Activated CD4-positive, alpha-beta T cell treated with anti-CD3 and anti-CD28 coated beads, Interleukin-2, amount 10 ng/mL, durations not matched to agents 24 days and 14 days (primary cell): ENCODE results near the gene DDX39B. TPM values are rescaled to one million over a fixed set of nuclear protein-coding genes. Genes with fewer than 3 reads are reported as not detected.
"Not testable (repeated sequence)": the region's sequence is repeated elsewhere in the genome, so short reads cannot be mapped to it uniquely, and the experiment has no call there.

Experiments used
- DNase-seq: peaks from one replicate; pipeline ENCODE4 v3.0.0; 2022
- H3K27ac Mint-ChIP-seq: one replicate; pipeline ENCODE4 v1.8.0; 2022; ENCODE audit warnings: mild to moderate bottlenecking, mixed read lengths
- H3K27me3 Mint-ChIP-seq: one replicate; pipeline ENCODE4 v1.8.0; 2022; ENCODE audit warnings: mixed read lengths
- H3K36me3 Mint-ChIP-seq: one replicate; pipeline ENCODE4 v1.8.0; 2022; ENCODE audit warnings: low read depth, mild to moderate bottlenecking, mixed read lengths
- H3K4me1 Mint-ChIP-seq: one replicate; pipeline ENCODE4 v1.8.0; 2021; ENCODE audit warnings: mixed read lengths
- H3K4me3 Mint-ChIP-seq: one replicate; pipeline ENCODE4 v1.8.0; 2022; ENCODE audit warnings: mild to moderate bottlenecking, moderate library complexity, mixed read lengths
- H3K9me3 Mint-ChIP-seq: one replicate; pipeline ENCODE4 v1.8.0; 2021; ENCODE audit warnings: mixed read lengths
- intact Hi-C: fragments of 100-400 bp; cut with micrococcal nuclease; formaldehyde crosslinking; loops from one replicate; pipeline ENCODE4 v1.15.1; 2023
- total RNA-seq: library from RNA; stranded (reverse); gene quantifications from 2 replicates; pipeline ENCODE4 v1.2.3, GENCODE V29; 2022

The DDX39B gene
- total RNA-seq, 1 donor from 2014 or later, result 720 TPM

DNA sequence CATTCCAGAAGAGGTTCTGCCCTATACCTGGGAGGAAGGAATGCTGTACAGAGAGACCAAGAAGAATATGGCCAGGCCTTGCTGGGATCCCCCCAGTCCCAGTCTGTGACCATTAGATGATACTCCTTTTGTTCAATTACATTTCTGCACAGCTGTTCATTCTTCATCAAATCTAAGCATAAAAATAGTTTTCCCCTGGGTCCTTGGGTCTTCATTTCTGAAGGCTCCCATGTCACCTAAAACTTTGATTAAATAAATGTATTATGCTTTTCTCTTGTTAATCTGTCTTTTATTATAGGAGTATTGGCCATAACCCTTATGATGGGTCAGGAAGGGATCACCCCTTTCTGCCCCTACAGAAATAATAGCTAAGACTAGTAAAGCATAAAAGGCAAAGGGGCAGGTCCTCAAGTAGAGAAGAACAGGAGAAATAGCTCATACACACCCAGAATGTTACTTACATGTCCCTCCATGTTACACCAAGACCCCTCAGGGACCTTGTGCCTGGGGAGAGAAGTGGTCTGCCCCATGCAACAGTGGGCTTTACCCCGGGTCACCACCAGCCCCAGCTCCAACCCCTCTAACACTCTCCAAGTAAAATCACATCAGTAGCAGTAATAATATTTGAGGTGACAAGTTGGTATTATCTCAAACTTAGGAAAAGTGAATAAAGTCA lies 28.2 kb upstream of the DDX39B start:
- Mint-ChIP-seq H3K4me1 (peaks cover 73% of the 10 kb centered on the region), H3K27me3 (peaks cover 7% of the 10 kb centered on the region), H3K36me3 (peaks cover 25% of the 10 kb centered on the region), H3K9me3 (no peaks in the 10 kb centered on the region), H3K4me3 (peak overlapping the region; percentile 38), H3K27ac (no peak overlapping the region)
- intact Hi-C loops, result loop anchor here (10.0 kb wide), 2 partner anchors 255 to 755 kb away; partner anchors contain the start of gene HSPA1B
- peak; percentile 61 for DNase-seq

DNA sequence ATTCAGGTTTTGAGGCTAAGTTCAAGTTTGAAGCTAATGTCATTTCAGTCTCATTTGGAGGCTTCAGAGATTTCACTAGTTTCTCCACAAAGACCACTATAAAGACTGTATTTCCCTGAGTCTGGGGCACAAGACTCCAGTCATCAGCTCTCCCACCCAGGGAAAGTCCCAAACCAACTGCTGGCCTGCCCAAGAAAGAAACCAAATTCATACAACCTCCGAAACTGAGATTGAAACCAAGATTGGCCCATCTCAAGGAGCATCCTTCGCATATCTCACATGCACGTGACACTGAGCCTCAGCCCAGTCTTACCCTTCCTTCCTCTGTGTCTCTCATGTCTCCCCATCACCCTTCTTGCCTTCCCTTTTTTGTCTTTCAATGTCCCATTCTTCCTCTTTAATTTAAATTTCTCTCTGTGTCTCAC lies 26.7 kb upstream of the DDX39B start:
- intact Hi-C loops, result loop anchor here (1.0 kb wide), 1 partner anchor 9 kb away; no protein-coding TSS in a partner anchor
- Mint-ChIP-seq H3K36me3 (peaks cover 25% of the 10 kb centered on the region), H3K9me3 (no peaks in the 10 kb centered on the region), H3K4me1 (peaks cover 66% of the 10 kb centered on the region), H3K27ac (peak overlapping the region; percentile 68), H3K4me3 (peak overlapping the region; percentile 68), H3K27me3 (peaks cover 14% of the 10 kb centered on the region)
- peak; percentile 93 for DNase-seq

DNA sequence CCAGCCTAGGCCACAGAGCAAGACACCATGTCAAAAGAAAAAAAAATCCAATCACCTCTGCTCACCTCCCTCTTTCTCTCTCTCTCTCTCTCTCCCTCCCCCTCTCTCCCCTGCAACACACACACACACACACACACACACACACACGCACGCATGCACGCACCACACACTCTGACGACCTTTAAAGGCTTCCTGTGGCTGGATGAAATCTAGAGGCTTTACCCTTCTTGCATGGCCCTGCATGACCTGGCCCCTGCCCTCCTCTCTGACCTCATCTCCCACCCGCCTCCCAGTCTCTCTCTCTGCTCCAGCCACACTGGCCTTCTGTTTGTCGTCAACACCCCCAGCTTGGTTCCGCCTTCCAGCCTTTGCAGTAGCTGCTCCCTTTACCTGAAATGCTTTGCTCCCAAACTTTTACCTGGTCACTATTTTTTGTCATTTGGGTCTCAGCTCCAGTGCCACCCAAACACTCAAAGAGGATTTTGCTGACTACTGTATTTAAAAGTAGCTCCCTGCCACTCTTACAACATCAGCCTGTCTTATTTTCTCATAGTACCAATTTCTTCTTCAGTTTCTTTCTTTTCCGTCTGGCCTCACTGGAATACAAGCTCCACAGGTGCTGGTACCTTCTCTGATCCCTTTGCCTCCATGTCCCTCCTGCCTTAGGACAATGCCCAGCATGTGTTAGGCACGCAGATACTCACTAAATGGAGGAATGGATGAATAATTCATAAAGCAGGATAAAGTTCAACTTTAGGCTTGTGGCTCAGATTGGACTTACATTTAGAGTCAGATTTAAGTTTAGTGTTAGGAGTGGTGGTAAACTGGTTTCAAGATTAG lies 25.9 kb upstream of the DDX39B start:
- Mint-ChIP-seq H3K36me3 (peaks cover 21% of the 10 kb centered on the region), H3K4me3 (peak overlapping the region; percentile 68), H3K27ac (peak overlapping the region; percentile 68), H3K27me3 (peaks cover 17% of the 10 kb centered on the region), H3K4me1 (peaks cover 63% of the 10 kb centered on the region), H3K9me3 (no peaks in the 10 kb centered on the region)
- intact Hi-C loops, result loop anchor here (1.0 kb wide), 1 partner anchor 8 kb away; no protein-coding TSS in a partner anchor
- peak; percentile 76 for DNase-seq

DNA sequence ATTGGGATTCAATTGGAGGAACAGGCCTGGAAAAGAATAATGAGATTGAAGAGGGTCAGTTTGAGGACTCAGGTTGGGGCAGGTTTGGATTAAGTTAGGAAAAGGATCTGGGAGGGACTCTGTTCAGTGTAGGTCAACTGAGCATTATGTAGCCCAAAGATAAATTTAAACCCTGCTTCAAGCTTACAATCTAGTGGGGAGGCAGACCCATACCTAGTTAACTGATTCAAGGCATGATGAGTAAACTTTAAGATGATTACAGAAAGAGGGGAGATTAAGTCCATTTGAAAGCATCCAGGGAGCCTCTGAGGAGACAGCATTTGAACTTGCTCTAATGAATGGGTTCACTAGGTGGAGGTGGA lies 18.9 kb upstream of the DDX39B start:
- H3K36me3 Mint-ChIP-seq, result peaks cover 58% of the 10 kb centered on the region
- H3K27ac Mint-ChIP-seq, result peak overlapping the region; percentile 86
- H3K4me3 Mint-ChIP-seq, result peak overlapping the region; percentile 78
- no peak for DNase-seq
- H3K9me3 Mint-ChIP-seq, result peaks cover 4% of the 10 kb centered on the region
- peaks cover 23% of the 10 kb centered on the region for H3K27me3 Mint-ChIP-seq
- peaks cover 63% of the 10 kb centered on the region for H3K4me1 Mint-ChIP-seq
- intact Hi-C loops, result no loop called here

DNA sequence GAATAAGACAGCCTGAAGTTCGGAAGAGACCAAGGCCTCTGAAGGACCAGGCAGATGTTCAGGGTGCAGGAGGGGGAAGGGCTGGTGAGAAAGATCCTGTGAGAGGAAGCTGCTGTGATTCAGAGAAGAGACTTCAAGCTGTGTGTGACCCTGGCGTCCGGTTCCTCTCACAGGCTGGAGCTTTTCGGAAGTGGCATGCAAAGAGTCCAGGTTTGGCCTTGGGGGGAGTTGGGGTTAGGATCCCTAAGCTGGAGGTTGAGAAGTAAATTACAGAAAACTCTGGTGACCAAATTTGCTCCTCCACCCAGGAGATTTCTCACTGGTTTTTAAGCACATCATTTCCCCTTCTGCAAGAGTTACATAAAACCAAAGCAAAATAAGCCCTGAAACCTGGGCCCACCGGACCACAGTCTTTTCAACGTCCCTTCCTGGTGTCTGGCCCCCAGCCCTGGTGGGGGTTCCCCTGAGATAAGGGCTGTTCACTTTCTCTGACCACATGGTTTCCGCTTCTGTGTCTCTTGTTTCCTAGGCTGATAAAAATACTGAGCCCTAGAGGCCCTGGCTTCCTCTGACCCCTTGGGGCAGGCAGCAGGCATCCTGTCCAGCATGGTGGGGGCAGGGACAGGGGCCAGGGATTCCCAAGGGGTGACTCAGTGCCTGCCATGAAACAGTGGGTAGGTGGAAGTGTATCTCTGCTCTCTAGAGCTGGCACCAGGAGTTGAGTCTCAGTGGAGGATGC lies 18.3 kb upstream of the DDX39B start:
- H3K9me3 Mint-ChIP-seq, result peaks cover 4% of the 10 kb centered on the region
- DNase-seq, result peak; percentile 85
- intact Hi-C loops, result loop anchor here (1.0 to 2.0 kb wide), 3 partner anchors 8 to 15 kb away; partner anchors contain the start of genes NFKBIL1 and TNF
- H3K4me1 Mint-ChIP-seq, result peaks cover 60% of the 10 kb centered on the region
- H3K27me3 Mint-ChIP-seq, result peaks cover 19% of the 10 kb centered on the region
- H3K27ac Mint-ChIP-seq, result peak overlapping the region; percentile 86
- peak overlapping the region; percentile 78 for H3K4me3 Mint-ChIP-seq
- H3K36me3 Mint-ChIP-seq, result peaks cover 55% of the 10 kb centered on the region

DNA sequence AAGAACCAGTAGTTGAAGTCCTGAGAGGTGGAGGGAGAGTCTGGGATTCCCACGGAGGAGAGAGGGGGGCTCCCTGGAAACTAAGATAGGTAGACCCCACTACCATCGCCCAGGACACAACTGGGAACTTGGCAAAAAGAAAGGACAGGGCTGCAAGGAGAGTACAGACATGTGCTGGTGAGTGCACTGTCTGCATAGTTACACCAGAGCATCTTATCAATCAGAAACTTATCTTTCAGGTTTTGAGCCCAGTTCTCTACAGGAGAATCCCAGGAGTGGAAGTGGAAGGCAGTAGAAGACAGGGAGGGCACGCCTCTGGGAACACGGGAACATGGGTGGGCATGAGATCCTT lies 17.8 kb upstream of the DDX39B start:
- peak overlapping the region; percentile 86 for H3K27ac Mint-ChIP-seq
- intact Hi-C loops, result loop anchor here (1.0 to 2.0 kb wide), 3 partner anchors 9 to 15 kb away; partner anchors contain the start of genes NFKBIL1 and TNF
- DNase-seq, result no peak
- peaks cover 59% of the 10 kb centered on the region for H3K4me1 Mint-ChIP-seq
- peaks cover 4% of the 10 kb centered on the region for H3K9me3 Mint-ChIP-seq
- H3K4me3 Mint-ChIP-seq, result peak overlapping the region; percentile 78
- H3K27me3 Mint-ChIP-seq, result peaks cover 14% of the 10 kb centered on the region
- peaks cover 53% of the 10 kb centered on the region for H3K36me3 Mint-ChIP-seq

DNA sequence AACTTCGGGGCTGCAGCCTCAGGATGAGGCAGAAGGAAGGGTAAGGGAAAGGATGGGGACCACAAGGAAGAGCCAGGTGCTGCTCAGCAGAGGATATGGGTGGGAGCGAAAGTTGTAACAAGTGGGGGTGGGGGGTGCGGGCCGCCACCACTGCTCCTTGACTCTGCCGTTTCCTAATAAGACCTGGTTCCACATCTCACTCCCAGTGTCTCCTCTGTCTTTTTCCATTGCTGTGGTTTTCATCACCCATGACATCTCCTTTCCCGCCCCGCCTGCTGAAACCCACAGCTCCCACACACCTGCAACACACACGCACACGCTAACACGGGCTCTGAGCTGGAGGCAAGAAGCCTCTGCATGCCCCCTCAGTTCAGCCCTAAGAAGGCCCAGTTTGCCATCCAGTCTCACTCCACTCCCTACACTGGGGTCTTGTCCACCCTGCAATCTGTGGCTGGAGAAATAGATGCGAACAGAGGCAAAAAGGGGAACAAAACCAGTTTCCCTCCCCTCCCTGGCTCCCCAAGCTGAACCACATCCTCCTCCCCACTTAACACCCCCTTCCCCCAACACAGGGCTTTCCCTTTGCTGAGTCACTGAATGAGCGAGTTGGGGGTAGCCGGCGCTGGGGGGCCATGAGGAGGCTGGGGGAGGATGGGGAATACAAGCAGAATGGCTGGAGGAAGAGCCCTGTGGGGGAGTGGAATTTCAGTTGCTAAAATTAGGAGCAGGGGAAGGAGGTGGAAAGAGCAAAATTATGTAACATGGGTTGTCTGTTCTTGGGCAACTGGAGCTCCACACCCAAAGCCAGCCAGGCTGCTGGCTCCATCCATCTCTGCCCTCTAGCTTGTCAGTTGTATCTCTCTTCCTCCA lies 17.1 kb upstream of the DDX39B start:
- Mint-ChIP-seq H3K4me1 (peaks cover 58% of the 10 kb centered on the region), H3K9me3 (peaks cover 4% of the 10 kb centered on the region), H3K36me3 (peaks cover 54% of the 10 kb centered on the region), H3K27ac (peak overlapping the region; percentile 86), H3K27me3 (peaks cover 13% of the 10 kb centered on the region), H3K4me3 (peak overlapping the region; percentile 78)
- peak; percentile 87 for DNase-seq
- intact Hi-C loops, result loop anchor here (1.0 to 2.0 kb wide), 3 partner anchors 9 to 16 kb away; partner anchors contain the start of genes NFKBIL1 and TNF

DNA sequence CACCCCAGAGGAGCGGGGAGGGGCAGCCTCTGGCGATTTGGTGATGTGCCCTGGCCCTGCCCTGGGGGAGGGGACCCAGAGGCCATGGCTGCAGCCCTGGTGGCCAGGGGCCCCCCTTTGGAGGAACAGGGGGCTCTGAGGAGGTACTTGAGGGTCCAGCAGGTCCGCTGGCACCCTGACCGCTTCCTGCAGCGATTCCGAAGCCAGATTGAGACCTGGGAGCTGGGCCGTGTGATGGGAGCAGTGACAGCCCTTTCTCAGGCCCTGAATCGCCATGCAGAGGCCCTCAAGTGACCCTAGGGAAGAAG lies 16.5 kb upstream of the DDX39B start:
- Mint-ChIP-seq H3K27ac (peak overlapping the region; percentile 86), H3K4me1 (peaks cover 55% of the 10 kb centered on the region), H3K4me3 (peak overlapping the region; percentile 78), H3K9me3 (peaks cover 4% of the 10 kb centered on the region), H3K36me3 (peaks cover 52% of the 10 kb centered on the region), H3K27me3 (peaks cover 11% of the 10 kb centered on the region)
- intact Hi-C loops, result loop anchor here (2.0 kb wide), 1 partner anchor 17 kb away; the partner anchor contains the start of gene TNF
- DNase-seq, result peak; percentile 55

DNA sequence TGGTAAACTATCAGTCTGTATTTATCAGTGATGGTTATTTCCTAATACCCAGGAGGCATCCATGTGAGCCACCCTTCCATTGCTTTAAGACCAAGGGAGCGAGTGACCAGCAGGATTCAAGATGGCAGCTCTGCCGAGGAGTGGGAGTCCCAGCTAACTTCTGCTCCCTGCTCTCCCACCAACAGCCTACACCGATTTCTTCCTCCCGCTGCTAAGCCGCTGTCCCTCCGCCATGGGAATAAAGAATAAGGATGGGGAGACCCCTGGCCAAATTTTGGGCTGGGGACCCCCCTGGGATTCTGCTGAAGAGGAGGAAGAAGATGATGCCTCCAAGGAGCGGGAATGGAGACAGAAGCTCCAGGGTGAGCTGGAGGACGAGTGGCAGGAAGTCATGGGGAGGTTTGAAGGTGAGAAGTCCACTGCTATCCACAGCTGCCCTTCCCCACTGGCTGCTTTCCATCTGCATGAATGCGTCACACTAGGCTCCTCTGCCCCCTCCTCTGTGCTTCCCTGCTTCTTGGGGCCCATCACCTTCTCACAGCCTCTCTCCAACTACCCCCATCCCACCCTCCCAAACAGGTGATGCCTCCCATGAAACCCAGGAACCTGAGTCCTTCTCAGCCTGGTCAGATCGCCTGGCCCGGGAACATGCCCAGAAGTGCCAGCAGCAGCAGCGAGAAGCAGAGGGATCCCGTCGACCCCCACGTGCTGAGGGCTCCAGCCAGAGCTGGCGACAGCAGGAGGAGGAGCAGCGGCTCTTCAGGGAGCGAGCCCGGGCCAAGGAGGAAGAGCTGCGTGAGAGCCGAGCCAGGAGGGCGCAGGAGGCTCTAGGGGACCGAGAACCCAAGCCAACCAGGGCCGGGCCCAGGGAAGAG lies 15.9 kb upstream of the DDX39B start:
- peaks cover 48% of the 10 kb centered on the region for H3K36me3 Mint-ChIP-seq
- H3K27me3 Mint-ChIP-seq, result peaks cover 8% of the 10 kb centered on the region
- intact Hi-C loops, result loop anchor here (2.0 kb wide), 1 partner anchor 17 kb away; the partner anchor contains the start of gene TNF
- peaks cover 4% of the 10 kb centered on the region for H3K9me3 Mint-ChIP-seq
- H3K27ac Mint-ChIP-seq, result peak overlapping the region; percentile 51
- DNase-seq, result no peak
- peak overlapping the region; percentile 78 for H3K4me3 Mint-ChIP-seq
- peaks cover 50% of the 10 kb centered on the region for H3K4me1 Mint-ChIP-seq

DNA sequence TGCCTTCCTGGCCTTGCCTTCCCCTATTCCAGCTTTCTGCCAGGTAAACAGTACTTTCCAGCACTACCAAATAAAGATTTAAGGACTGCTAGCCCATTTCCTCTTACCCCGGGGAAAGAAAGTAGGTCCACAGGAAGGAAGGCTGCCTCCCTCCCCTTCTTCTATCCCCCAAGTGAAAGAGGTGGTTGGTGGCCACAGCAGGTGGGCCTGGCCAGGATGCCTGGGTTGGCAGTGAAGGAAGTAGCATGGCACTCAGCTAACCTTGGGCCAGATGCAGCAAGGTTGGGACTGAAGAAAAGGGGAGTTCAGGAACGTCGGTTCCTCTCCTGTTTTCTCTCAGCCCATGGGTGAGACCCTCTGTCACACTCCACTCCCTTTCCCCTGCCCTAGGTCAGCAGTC lies 14.5 kb upstream of the DDX39B start:
- H3K4me3 Mint-ChIP-seq, result no peak overlapping the region
- intact Hi-C loops, result no loop called here
- H3K4me1 Mint-ChIP-seq, result peaks cover 52% of the 10 kb centered on the region
- no peak overlapping the region for H3K27ac Mint-ChIP-seq
- no peaks in the 10 kb centered on the region for H3K9me3 Mint-ChIP-seq
- DNase-seq, result no peak
- peaks cover 46% of the 10 kb centered on the region for H3K36me3 Mint-ChIP-seq
- H3K27me3 Mint-ChIP-seq, result peaks cover 2% of the 10 kb centered on the region

DNA sequence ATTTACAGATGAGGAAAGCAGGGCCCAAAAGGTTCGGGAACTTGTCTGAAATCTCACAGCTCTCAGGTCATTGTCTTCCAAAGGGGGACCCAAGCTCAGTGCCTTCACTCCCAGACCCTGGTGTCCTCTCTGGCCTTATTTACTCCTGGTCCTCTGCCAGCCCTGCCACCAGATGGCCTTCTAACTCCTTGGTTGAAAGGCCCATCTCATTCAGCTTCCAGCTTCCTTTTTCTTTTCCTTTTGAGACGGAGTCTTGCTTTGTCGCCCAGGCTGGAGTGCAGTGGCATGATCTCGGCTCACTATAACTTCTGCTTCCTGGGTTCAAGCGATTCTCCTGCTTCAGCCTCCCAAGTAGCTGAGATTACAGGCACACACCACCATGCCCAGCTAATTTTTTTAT lies 9.6 kb upstream of the DDX39B start:
- Mint-ChIP-seq H3K27ac (peak overlapping the region; percentile 80), H3K36me3 (peaks cover 26% of the 10 kb centered on the region), H3K4me3 (peak overlapping the region; percentile 57), H3K4me1 (peaks cover 47% of the 10 kb centered on the region)
- not testable (repeated sequence) for H3K9me3 Mint-ChIP-seq, H3K27me3 Mint-ChIP-seq
- intact Hi-C loops, result loop anchor here (1.0 kb wide), 2 partner anchors 30 to 47 kb away; no protein-coding TSS in a partner anchor
- DNase-seq, result peak; percentile 91

DNA sequence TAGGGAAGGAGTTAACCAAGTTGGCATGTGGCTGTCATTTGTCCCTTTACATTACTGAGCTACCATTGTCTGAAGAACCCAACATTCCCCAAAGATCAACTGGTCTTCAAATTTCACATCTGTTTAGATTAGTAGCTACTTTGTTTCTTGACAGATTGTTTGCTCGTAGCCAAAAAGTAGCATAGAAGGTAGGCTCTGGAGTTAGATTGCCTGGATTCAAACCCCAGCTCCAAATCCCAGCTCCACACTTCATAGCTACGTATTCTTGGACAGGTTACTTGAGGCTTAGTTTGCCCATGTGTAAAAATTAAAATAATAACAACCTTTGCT lies 6.7 kb upstream of the DDX39B start:
- DNase-seq, result no peak
- H3K4me1 Mint-ChIP-seq, result peaks cover 48% of the 10 kb centered on the region

More for the DNA sequence above, 6.7 kb upstream of the DDX39B start:
- intact Hi-C loops, result loop anchor here (5.0 to 10.0 kb wide), 2 partner anchors 189 to 316 kb away; partner anchors contain the start of genes CLIC1 and NEU1
- peak overlapping the region; percentile 91 for H3K4me3 Mint-ChIP-seq
- H3K9me3 Mint-ChIP-seq, result no peaks in the 10 kb centered on the region
- no peak overlapping the region for H3K27ac Mint-ChIP-seq
- H3K27me3 Mint-ChIP-seq, result no peaks in the 10 kb centered on the region
- H3K36me3 Mint-ChIP-seq, result peaks cover 19% of the 10 kb centered on the region
